ENCODE measurements around the gene CAV2.

Gene CAV2

DNA sequence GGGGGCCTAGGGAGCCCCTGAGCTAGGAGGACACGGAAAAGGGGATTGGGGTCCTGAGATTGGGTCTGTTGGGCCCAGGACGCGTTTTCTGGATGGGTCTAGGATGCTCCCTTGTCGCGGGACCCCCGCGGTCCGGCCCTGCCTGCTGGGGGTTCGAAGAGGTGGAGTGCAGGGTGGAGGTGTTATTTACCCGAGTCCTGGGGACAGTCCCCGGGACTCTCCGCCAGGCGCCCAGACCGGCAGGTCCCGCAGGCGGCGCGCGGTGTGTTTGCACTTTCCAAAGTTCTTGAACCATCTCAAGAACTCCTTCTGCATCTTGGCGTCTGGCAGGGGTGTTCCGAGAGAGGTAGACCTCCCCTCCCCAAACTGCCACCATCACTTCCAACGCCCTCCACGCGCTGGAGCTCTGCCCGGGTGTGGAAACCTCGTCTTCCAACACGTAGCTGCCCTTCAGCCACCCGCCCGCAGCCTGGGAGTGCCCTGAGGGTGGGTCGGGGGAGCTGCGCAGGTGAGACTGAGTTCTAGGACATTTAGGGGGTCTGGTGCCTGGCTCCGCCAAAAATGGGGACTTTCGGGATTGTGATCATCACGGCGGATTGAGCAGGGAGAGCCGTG lies 25.9 kb downstream of the CAV2 start:
- DNase-seq: peak; percentile 17

GRCh38 chr7:116525913-116526861 lies 26.6 kb downstream of the CAV2 start:
- peak; percentile 88 for DNase-seq

DNA sequence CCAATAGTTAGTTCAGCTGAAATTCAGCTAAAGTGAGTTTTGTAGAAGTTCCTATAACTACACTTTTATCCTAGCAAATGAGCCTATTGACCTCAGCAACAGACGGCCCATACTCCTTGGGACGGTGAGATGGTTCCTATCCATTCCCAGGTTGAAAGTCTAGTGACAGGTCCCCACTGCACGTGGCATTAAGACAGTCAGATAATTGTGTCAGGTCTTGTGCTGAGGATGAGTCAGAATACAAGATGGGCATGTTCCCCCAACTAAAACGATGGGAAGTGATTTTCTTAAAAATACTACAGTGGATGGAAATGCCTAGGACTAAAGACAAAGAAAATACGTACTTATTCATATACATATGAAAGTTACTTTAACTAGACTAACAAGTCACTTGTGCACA lies 27.4 kb downstream of the CAV2 start:
- no peak for DNase-seq

GRCh38 chr7:116527521-116527920 lies 28.0 kb downstream of the CAV2 start:
- no peak for DNase-seq

GRCh38 chr7:116528008-116528789 lies 28.7 kb downstream of the CAV2 start:
- DNase-seq: no peak

DNA sequence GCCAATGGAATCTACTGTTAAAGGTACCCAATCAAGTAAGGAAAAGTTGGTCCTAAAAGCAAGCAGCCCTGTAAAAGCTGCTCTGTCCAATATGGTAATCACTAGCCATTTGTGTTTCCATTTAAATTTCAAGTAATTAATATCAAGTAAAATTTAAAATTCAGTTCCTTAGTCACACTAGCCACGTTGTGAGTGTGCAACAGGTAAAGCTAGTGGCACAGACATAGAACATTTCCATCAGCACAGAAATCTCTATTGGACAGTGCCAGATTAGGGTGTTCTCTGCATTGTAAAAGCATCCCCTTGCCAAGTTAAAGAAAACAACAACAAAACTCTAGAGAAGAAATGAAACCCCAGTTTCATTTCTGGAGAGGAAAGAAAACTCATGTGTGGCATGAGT lies 29.7 kb downstream of the CAV2 start:
- DNase-seq: no peak

GRCh38 chr7:116530107-116530820 lies 30.7 kb downstream of the CAV2 start:
- DNase-seq: no peak

- no peak for DNase-seq
Observed at GRCh38 chr7:116532102-116532688, 32.7 kb downstream of the CAV2 start.

DNA sequence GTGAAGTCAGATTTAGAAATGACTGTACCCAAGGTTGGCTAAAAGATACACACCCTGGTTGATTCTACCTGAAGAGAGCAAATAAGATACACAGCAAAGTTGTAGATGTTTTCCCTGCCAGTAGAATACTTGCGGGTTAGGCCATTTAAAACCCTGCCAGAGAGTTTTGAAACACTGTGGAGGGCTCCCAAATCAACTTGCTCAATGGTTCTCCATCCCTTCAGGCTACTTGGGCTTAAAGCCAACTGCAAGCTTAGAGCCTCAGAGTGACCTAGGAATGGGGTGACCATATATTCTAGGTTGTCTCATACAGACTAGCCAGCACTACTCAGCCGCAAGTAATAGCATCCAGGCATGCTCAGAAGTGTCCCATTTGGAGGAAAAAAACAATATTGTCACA lies 35.3 kb downstream of the CAV2 start:
- DNase-seq: no peak

DNA sequence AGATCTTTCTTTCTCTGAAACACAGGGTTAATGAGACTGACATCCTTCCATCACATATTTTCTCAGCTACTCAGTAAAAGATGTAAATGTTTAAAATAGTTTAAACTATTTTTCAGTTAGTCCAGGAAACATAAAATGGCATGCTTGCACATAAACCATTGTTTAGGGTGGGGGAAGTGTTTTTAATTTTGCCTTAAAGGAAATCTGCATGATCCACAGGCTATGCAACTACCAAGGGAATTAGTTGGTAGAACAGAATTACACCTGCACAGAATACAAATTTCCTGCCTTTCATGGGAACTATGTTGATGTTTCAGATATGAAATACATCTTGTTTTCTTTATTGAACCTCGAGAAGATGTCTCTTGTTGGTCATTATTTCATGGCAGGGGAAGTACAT lies 35.9 kb downstream of the CAV2 start:
- no peak for DNase-seq

- DNase-seq: no peak
Observed at GRCh38 chr7:116538138-116538537, 38.6 kb downstream of the CAV2 start.

- no peak for DNase-seq
Observed at GRCh38 chr7:116539879-116540278, 40.3 kb downstream of the CAV2 start.

DNA sequence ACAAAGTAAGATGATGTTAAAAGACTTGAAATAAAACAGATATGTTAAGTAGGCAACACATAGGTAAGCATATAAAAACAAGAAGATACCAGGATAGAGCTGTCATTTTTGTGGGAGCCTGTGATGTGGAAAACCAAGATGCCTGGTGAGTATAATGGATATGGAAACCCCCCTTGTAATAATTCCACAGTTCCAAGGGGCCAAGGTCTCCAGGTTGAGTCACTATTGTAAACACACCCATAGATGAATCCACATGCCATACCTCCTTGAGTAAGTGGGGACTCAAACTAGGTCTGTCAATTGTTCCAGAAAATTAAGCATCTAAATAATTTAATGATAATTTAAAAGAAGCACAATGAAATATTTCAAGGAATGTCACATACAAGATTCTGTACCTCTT lies 41.2 kb downstream of the CAV2 start:
- no peak for DNase-seq

- DNase-seq: no peak
Observed at GRCh38 chr7:116541951-116542350, 42.4 kb downstream of the CAV2 start.

- DNase-seq: no peak
Observed at GRCh38 chr7:116542618-116543017, 43.1 kb downstream of the CAV2 start.

- no peak for DNase-seq
Observed at GRCh38 chr7:116543664-116544063, 44.1 kb downstream of the CAV2 start.

DNA sequence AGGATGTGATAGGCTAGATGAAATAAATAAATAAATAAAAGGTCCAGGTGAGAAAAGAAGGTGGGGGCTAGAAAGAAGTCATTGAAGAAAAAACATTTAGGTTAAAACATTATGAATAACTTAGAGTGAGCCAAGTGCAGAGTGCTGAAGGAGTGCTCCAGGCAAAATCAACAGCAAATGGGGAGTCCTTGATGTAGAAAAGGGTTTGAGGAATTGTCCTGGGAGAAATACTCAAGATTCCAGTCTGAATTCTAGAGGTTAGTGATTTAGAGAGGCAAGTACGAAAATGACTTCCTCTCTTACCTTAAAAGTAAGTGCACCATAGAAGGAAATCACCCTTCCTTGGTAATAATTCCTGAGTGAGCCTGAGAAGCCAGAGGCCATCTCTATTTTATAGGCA lies 44.9 kb downstream of the CAV2 start:
- no peak for DNase-seq

GRCh38 chr7:116545411-116545993 lies 46.0 kb downstream of the CAV2 start:
- DNase-seq: no peak

DNA sequence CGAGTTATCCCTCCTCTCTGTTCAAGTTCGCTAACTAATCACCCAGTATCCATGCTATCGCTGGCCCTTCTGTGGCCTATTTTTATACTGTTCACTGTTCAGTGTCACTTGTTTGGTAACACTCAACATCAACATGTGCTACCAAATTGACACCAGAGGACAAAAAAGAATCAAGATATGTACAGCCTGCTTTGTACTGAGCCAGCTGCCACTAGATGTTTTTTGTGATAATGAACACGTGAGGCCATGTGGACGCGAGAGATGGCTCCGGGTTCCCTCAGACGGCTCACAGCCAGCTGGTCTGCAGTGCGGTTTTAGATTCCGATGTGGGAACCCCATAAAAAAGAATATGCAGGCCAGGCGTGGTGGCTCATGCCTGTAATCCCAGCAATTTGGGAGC lies 46.5 kb downstream of the CAV2 start:
- DNase-seq: no peak

DNA sequence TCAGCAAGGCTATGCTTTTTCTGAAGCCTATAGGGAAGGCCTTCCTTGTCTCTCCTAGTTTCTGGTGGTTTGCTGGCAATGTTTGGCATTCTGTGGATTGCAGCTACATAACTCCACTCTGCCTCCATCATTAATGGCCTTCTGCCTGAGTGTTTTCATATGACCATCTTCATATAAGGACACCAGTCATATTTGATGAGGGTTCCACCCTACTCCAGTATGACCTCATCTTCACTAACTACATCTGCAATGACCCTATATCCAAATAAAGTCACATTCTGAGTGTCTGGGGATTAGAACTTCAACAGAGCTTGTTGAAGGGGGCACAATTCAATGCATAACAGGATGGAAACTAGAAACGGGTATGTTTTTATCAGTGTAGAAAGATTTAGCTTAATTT lies 47.4 kb downstream of the CAV2 start:
- DNase-seq: no peak

GRCh38 chr7:116547347-116547746 lies 47.8 kb downstream of the CAV2 start:
- DNase-seq: no peak

- DNase-seq: no peak
Observed at GRCh38 chr7:116548506-116548905, 49.0 kb downstream of the CAV2 start.

Data from hematopoietic multipotent progenitor cell treated with erythropoietin and hydrocortisone succinate and interleukin-3 and kit ligand, for 4 days (in vitro differentiated cells).